ENCODE data around the gene VGLL4.
"Not testable (repeated sequence)": the region's sequence is repeated elsewhere in the genome, so short reads cannot be mapped to it uniquely, and the experiment has no call there.

The VGLL4 gene

GRCh38 chr3:11576453-11576852, 67.3 kb downstream of the VGLL4 start:
- Mint-ChIP-seq H3K4me1 (peaks cover 75% of the 10 kb centered on the region), H3K9me3 (no peaks in the 10 kb centered on the region), H3K4me3 (no peak overlapping the region), H3K27me3 (ENCODE audit: low read depth) (no peaks in the 10 kb centered on the region), H3K27ac (peak overlapping the region; percentile 59 to 77 (median 66)), H3K36me3 (ENCODE audit: low read depth) (peaks cover 45% of the 10 kb centered on the region)
- TF ChIP-seq CTCF (IDR thresholded peaks at IDR 0.05; ENCODE audit: unreplicated experiment in 3 of 3): no peak

GRCh38 chr3:11575677-11576076, 68.0 kb downstream of the VGLL4 start:
- Mint-ChIP-seq H3K27ac (peak overlapping the region; percentile 59 to 77 (median 66)), H3K4me1 (peaks cover 73% of the 10 kb centered on the region), H3K9me3 (no peaks in the 10 kb centered on the region), H3K36me3 (ENCODE audit: low read depth) (peaks cover 48% of the 10 kb centered on the region), H3K27me3 (ENCODE audit: low read depth) (no peaks in the 10 kb centered on the region), H3K4me3 (no peak overlapping the region)
- no peak for TF ChIP-seq CTCF (IDR thresholded peaks at IDR 0.05; ENCODE audit: unreplicated experiment in 3 of 3)

- H3K4me1 Mint-ChIP-seq: peaks cover 74% of the 10 kb centered on the region
Measured at GRCh38 chr3:11574981-11575669, 68.6 kb downstream of the VGLL4 start.

GRCh38 chr3:11572660-11573059, 71.1 kb downstream of the VGLL4 start:
- not testable (repeated sequence) for H3K9me3 Mint-ChIP-seq; H3K27me3 Mint-ChIP-seq (ENCODE audit: low read depth)

More at GRCh38 chr3:11574981-11575669, 68.6 kb downstream of the VGLL4 start:
- H3K9me3 Mint-ChIP-seq: no peaks in the 10 kb centered on the region
- H3K27ac Mint-ChIP-seq: peak overlapping the region; percentile 59 to 70 (median 68)
- TF ChIP-seq CTCF (IDR thresholded peaks at IDR 0.05; ENCODE audit: unreplicated experiment in 3 of 3): no peak
- peaks cover 50% of the 10 kb centered on the region for H3K36me3 Mint-ChIP-seq (ENCODE audit: low read depth)
- no peak overlapping the region for H3K4me3 Mint-ChIP-seq
- H3K27me3 Mint-ChIP-seq (ENCODE audit: low read depth): no peaks in the 10 kb centered on the region

GRCh38 chr3:11570789-11571495, 72.8 kb downstream of the VGLL4 start:
- no peaks in the 10 kb centered on the region for H3K9me3 Mint-ChIP-seq
- no peak overlapping the region for H3K4me3 Mint-ChIP-seq
- no peak for TF ChIP-seq CTCF (IDR thresholded peaks at IDR 0.05; ENCODE audit: unreplicated experiment in 3 of 3)
- peaks cover 60% of the 10 kb centered on the region for H3K4me1 Mint-ChIP-seq
- peaks cover 65% of the 10 kb centered on the region for H3K36me3 Mint-ChIP-seq (ENCODE audit: low read depth)
- peak overlapping the region; percentile 58 to 65 (median 64) for H3K27ac Mint-ChIP-seq
- H3K27me3 Mint-ChIP-seq (ENCODE audit: low read depth): no peaks in the 10 kb centered on the region

More at GRCh38 chr3:11572660-11573059, 71.1 kb downstream of the VGLL4 start:
- H3K36me3 Mint-ChIP-seq (ENCODE audit: low read depth): peaks cover 51% of the 10 kb centered on the region
- H3K27ac Mint-ChIP-seq: peak overlapping the region in 2 of 3 experiments; percentile 15 to 58
- not testable (repeated sequence) for H3K4me3 Mint-ChIP-seq
- H3K4me1 Mint-ChIP-seq: peaks cover 69% of the 10 kb centered on the region

- no peak overlapping the region for H3K4me3 Mint-ChIP-seq
- TF ChIP-seq CTCF (IDR thresholded peaks at IDR 0.05; ENCODE audit: unreplicated experiment in 3 of 3): no peak
- peaks cover 53% of the 10 kb centered on the region for H3K4me1 Mint-ChIP-seq
- H3K9me3 Mint-ChIP-seq: no peaks in the 10 kb centered on the region
- peak overlapping the region; percentile 58 to 65 (median 64) for H3K27ac Mint-ChIP-seq
- no peaks in the 10 kb centered on the region for H3K27me3 Mint-ChIP-seq (ENCODE audit: low read depth)
- H3K36me3 Mint-ChIP-seq (ENCODE audit: low read depth): peaks cover 66% of the 10 kb centered on the region
Measured at GRCh38 chr3:11570251-11570650, 73.5 kb downstream of the VGLL4 start.

Data from nephron (organoid).